K562 (cell line): ENCODE data around the gene LY6G6D. TPM values are rescaled to one million over a fixed set of nuclear protein-coding genes. Genes with fewer than 3 reads are reported as not detected.

Experiments
- C11orf30 ChIP-seq: fragments of 450-650 bp; IDR thresholded peaks from 2 replicates; pipeline ENCODE4 v1.6.1; 2016; ENCODE audit warnings: low read depth, mild to moderate bottlenecking
- CBFA2T2 ChIP-seq: fragments of 450-650 bp; conservative IDR thresholded peaks from 2 replicates; pipeline ENCODE4 v1.6.1; 2017; ENCODE audit warnings: mild to moderate bottlenecking
- CBX1 ChIP-seq: sonication (generic); IDR thresholded peaks from 2 replicates; pipeline ENCODE4 v1.6.1; 2016; ENCODE audit warnings: antibody characterized with exemption, low read depth, mild to moderate bottlenecking
- HNRNPK ChIP-seq: fragments of 200-400 bp; formaldehyde crosslinking; IDR thresholded peaks from one replicate; pipeline ENCODE4 v1.6.1; 2018; ENCODE audit warnings: mild to moderate bottlenecking, low read depth, low read length; ENCODE audit not compliant: poor library complexity, severe bottlenecking
- ILF3 ChIP-seq: fragments of 450-650 bp; IDR thresholded peaks from 2 replicates; pipeline ENCODE4 v1.6.1; 2018; ENCODE audit warnings: antibody characterized with exemption, mild to moderate bottlenecking, moderate library complexity, borderline replicate concordance
- LARP7 ChIP-seq: fragments of 450-650 bp; IDR thresholded peaks from 2 replicates; pipeline ENCODE4 v1.6.1; 2016
- MAZ ChIP-seq, 2 experiments: fragments of 450-650 bp in 1 of 2; sonication (generic) in 1 of 2; formaldehyde crosslinking; IDR thresholded peaks in 1 of 2; conservative IDR thresholded peaks in 1 of 2; 2 replicates each; pipeline versions ENCODE4 v1.4.0 to v1.5.0; 2020; ENCODE audit warnings: mild to moderate bottlenecking in 1 of 2, missing genetic modification reagents in 1 of 2
- MYC ChIP-seq, 2 experiments: fragments of 250-450 bp in 1 of 2; sonication (Bioruptor Pico) in 1 of 2; IDR thresholded peaks; 2 replicates each; pipeline versions ENCODE4 v1.5.1 to v1.6.1; 2012 to 2021; ENCODE audit warnings: low read depth in 2 of 2, borderline replicate concordance in 1 of 2, improper control_type of control experiment in 1 of 2, low read length in 1 of 2, mild to moderate bottlenecking in 1 of 2, moderate library complexity in 1 of 2
- NFE2L1 ChIP-seq: fragments of 450-650 bp; IDR thresholded peaks from 2 replicates; pipeline ENCODE4 v1.6.1; 2016; ENCODE audit warnings: missing genetic modification characterization, low read depth, mild to moderate bottlenecking, missing compliant biosample characterization, moderate library complexity, borderline replicate concordance
- PRDM10 ChIP-seq: fragments of 450-650 bp; IDR thresholded peaks from 2 replicates; pipeline ENCODE4 v1.6.1; 2018; ENCODE audit not compliant: partially characterized antibody
- SNRNP70 ChIP-seq: fragments of 200-400 bp; formaldehyde crosslinking; optimal IDR thresholded peaks from 2 replicates; pipeline ENCODE3; 2017; ENCODE audit warnings: low read depth, low read length
- SREBF2 ChIP-seq: sonication (generic); formaldehyde crosslinking; IDR thresholded peaks from 2 replicates; pipeline ENCODE4 v1.4.0; 2020; ENCODE audit warnings: mild to moderate bottlenecking, missing genetic modification reagents
- SUPT5H ChIP-seq: fragments of 450-650 bp; IDR thresholded peaks from 2 replicates; pipeline ENCODE4 v1.6.1; 2016
- TCF7L2 ChIP-seq: fragments of 150-350 bp; IDR thresholded peaks from 2 replicates; pipeline ENCODE4 v1.6.1; 2016; ENCODE audit warnings: low read depth, mild to moderate bottlenecking, low read length, moderate library complexity
- ZBTB1 ChIP-seq: sonication (generic); formaldehyde crosslinking; IDR thresholded peaks from 2 replicates; pipeline ENCODE4 v1.8.1; 2023; ENCODE audit warnings: missing genetic modification reagents, low read depth, mild to moderate bottlenecking, borderline replicate concordance
- ZFP1 ChIP-seq: fragments of 450-650 bp; formaldehyde crosslinking; IDR thresholded peaks from 2 replicates; pipeline ENCODE4 v1.4.0; 2020; ENCODE audit warnings: mild to moderate bottlenecking, mixed read lengths
- ZNF224 ChIP-seq: sonication (generic); formaldehyde crosslinking; IDR thresholded peaks from 2 replicates; pipeline ENCODE4 v1.8.0; 2022; ENCODE audit warnings: mild to moderate bottlenecking, missing genetic modification reagents
- ZNF444 ChIP-seq: fragments of 250-450 bp; sonication (Bioruptor Pico); IDR thresholded peaks from 2 replicates; pipeline ENCODE4 v1.4.0; 2020; ENCODE audit warnings: mild to moderate bottlenecking, moderate library complexity
- polyA plus RNA-seq, 8 experiments: library from polyadenylated mRNA; depleted of rRNA in 4 of 8; stranded (reverse) in 5 of 8; unstranded in 3 of 8; fragments of >200 nt; fragmentation: Nextera tagmentation in 2 of 8; fragmentation: Illumina TruSeq in 1 of 8; extraction: Ambion mirVana in 2 of 8; extraction: Trizol in 1 of 8; gene quantifications; 2 replicates each; pipeline versions ENCODE4 v1.2.1 to v1.2.3, GENCODE V29; 2011 to 2014; ENCODE audit warnings: inconsistent platforms in 1 of 8, missing spikeins in 1 of 8
- total RNA-seq, 7 experiments: library from RNA; depleted of rRNA in 6 of 7; stranded (reverse); fragments of >200 nt in 6 of 7; fragmentation: Illumina TruSeq in 2 of 7; extraction: Trizol in 2 of 7; gene quantifications; 2 replicates each; pipeline versions ENCODE4 v1.2.1 to v1.2.3, GENCODE V29; 2011 to 2021; ENCODE audit warnings: low replicate concordance in 1 of 7
- TF ChIP-seq, protein P1 (sequence below): fragments of 250-450 bp; sonication (Bioruptor Pico); IDR thresholded peaks from 2 replicates; pipeline ENCODE4 v1.5.0; 2021; ENCODE audit warnings: mild to moderate bottlenecking, borderline replicate concordance
- TF ChIP-seq, protein P2 (sequence below): fragments of 450-650 bp; IDR thresholded peaks from 2 replicates; pipeline ENCODE4 v1.6.1; 2018; ENCODE audit warnings: mild to moderate bottlenecking, low read depth; ENCODE audit not compliant: partially characterized antibody

LY6G6D gene
- total and polyA plus RNA-seq, 9 of the 15 experiments (the other 6 are each of a cell fraction or from before 2014, with no cell fraction given), result 0.30 to 0.38 TPM; not detected in 7

DNA sequence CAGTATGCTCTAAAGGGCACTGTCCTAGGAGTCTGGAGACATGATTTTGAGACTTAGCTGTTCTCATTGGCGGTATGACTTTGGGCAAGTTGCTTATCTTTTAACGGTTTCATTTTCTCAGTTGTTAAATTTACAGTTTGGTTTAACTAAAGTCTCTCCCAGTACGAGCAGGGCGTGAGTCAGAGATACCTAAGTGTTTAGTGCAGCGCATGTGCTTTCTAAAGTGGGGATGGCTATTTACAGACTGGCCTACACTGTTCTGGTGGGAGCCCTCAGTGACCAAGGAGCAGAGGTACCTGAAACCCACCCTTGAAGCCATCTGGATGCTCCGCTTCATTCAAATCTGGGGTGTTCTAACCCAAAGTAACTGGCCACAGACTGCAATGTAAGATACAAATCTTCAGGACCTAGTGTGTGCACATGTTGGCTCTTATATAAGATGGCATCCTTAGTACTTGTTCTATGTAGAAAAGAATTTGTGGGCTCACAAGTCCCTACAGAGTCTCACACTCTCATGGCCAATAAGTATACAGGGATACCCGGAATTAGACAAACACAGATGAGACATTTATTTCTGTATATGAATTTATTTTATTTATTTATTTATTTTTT lies 35.4 kb downstream of the LY6G6D start (continued):
- TF ChIP-seq ZNF444 (CRISPR knock-in tag), result no peak
- no peak for TF ChIP-seq NFE2L1 (tag)
- TF ChIP-seq PRDM10, result no peak
- no peak for TF ChIP-seq ZNF224 (CRISPR knock-in tag)
- TF ChIP-seq TCF7L2, result no peak
- TF ChIP-seq SREBF2 (CRISPR knock-in tag), result no peak
- TF ChIP-seq SNRNP70, result no peak
- peak in 1 of 2 experiments; percentile 36; a peak in 1 of 4 replicates for TF ChIP-seq MAZ (CRISPR knock-in tag; conservative IDR thresholded peaks at IDR 0.05 in 1 of 2, IDR thresholded peaks at IDR 0.05 in 1 of 2)
- TF ChIP-seq, protein P1, sequence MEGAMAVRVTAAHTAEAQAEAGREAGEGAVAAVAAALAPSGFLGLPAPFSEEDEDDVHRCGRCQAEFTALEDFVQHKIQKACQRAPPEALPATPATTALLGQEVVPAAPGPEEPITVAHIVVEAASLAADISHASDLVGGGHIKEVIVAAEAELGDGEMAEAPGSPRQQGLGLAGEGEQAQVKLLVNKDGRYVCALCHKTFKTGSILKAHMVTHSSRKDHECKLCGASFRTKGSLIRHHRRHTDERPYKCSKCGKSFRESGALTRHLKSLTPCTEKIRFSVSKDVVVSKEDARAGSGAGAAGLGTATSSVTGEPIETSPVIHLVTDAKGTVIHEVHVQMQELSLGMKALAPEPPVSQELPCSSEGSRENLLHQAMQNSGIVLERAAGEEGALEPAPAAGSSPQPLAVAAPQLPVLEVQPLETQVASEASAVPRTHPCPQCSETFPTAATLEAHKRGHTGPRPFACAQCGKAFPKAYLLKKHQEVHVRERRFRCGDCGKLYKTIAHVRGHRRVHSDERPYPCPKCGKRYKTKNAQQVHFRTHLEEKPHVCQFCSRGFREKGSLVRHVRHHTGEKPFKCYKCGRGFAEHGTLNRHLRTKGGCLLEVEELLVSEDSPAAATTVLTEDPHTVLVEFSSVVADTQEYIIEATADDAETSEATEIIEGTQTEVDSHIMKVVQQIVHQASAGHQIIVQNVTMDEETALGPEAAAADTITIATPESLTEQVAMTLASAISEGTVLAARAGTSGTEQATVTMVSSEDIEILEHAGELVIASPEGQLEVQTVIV (CRISPR knock-in tag), result no peak
- TF ChIP-seq SUPT5H, result no peak
- no peak for TF ChIP-seq C11orf30
- TF ChIP-seq CBX1, result no peak
- TF ChIP-seq ILF3, result no peak
- no peak for TF ChIP-seq LARP7
- no peak for TF ChIP-seq CBFA2T2
- TF ChIP-seq MYC (IDR thresholded peaks at IDR 0.05; ENCODE audit: low read depth, low read length), result peak; percentile 29; the same call in 1 of the 2 replicates
- TF ChIP-seq MYC (CRISPR knock-in tag; IDR thresholded peaks at IDR 0.05; ENCODE audit: borderline replicate concordance, low read depth), result no peak
- TF ChIP-seq HNRNPK, result no peak
- no peak for TF ChIP-seq ZBTB1
- TF ChIP-seq ZFP1 (CRISPR knock-in tag), result no peak
- TF ChIP-seq, protein P2, sequence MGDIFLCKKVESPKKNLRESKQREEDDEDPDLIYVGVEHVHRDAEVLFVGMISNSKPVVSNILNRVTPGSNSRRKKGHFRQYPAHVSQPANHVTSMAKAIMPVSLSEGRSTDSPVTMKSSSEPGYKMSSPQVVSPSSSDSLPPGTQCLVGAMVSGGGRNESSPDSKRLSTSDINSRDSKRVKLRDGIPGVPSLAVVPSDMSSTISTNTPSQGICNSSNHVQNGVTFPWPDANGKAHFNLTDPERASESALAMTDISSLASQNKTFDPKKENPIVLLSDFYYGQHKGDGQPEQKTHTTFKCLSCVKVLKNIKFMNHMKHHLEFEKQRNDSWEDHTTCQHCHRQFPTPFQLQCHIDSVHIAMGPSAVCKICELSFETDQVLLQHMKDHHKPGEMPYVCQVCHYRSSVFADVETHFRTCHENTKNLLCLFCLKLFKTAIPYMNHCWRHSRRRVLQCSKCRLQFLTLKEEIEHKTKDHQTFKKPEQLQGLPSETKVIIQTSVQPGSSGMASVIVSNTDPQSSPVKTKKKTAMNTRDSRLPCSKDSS, result no peak
